HCT116 (cell line): ENCODE data around the gene SULT2B1.

Experiments used
- CEBPB ChIP-seq: IDR thresholded peaks from 2 replicates; pipeline ENCODE4 v1.6.1; 2012; ENCODE audit warnings: low read depth
- CTCF ChIP-seq, 3 experiments: fragments of 200-600 bp in 1 of 3; sonication (generic) in 1 of 3; IDR thresholded peaks in 2 of 3; conservative IDR thresholded peaks in 1 of 3; 2 replicates each; pipeline ENCODE4 v1.5.1; 2012 to 2017; ENCODE audit warnings: low read depth in 2 of 3, low read length in 2 of 3, antibody characterized with exemption in 1 of 3, borderline replicate concordance in 1 of 3, control low read depth in 1 of 3, mild to moderate bottlenecking in 1 of 3, mixed read lengths in 1 of 3, mixed run types in 1 of 3, moderate library complexity in 1 of 3; ENCODE audit not compliant: insufficient read depth in 1 of 3
- EZH2 ChIP-seq: fragments of 200-600 bp; sonication (generic); IDR thresholded peaks from 2 replicates; pipeline ENCODE4 v1.6.1; 2017; ENCODE audit warnings: antibody characterized with exemption, mixed run types
- EZH2phosphoT487 ChIP-seq: fragments of 200-600 bp; IDR thresholded peaks from 2 replicates; pipeline ENCODE4 v1.6.1; 2018; ENCODE audit warnings: antibody characterized with exemption, borderline replicate concordance
- FOSL1 ChIP-seq: IDR thresholded peaks from 2 replicates; pipeline ENCODE4 v1.6.1; 2012; ENCODE audit warnings: low read depth
- POLR2A ChIP-seq: IDR thresholded peaks from 2 replicates; pipeline ENCODE4 v1.7.0; 2011; ENCODE audit warnings: borderline replicate concordance; ENCODE audit not compliant: insufficient read depth, insufficient read length; ENCODE audit errors: extremely low read depth
- POLR2AphosphoS5 ChIP-seq: IDR thresholded peaks from 2 replicates; pipeline ENCODE4 v1.6.1; 2011; ENCODE audit warnings: mild to moderate bottlenecking, low read depth, low read length, moderate library complexity
- RAD21 ChIP-seq: IDR thresholded peaks from 2 replicates; pipeline ENCODE4 v1.6.1; 2012; ENCODE audit warnings: low read depth, mild to moderate bottlenecking
- SRF ChIP-seq: IDR thresholded peaks from 2 replicates; pipeline ENCODE4 v1.6.1; 2012; ENCODE audit warnings: low read depth
- TCF7L2 ChIP-seq: IDR thresholded peaks from 2 replicates; pipeline ENCODE4 v1.7.0; 2011; ENCODE audit warnings: borderline replicate concordance, inconsistent platforms; ENCODE audit not compliant: insufficient read depth, insufficient read length; ENCODE audit errors: extremely low read depth
- ZNF274 ChIP-seq: fragments of 200-500 bp; sonication (Bioruptor generic); IDR thresholded peaks from 2 replicates; pipeline ENCODE4 v1.6.1; 2014; ENCODE audit warnings: mild to moderate bottlenecking, low read depth, low read length, inconsistent platforms
- TF ChIP-seq, protein P1 (sequence below): IDR thresholded peaks from 2 replicates; pipeline ENCODE4 v1.6.1; 2012
- TF ChIP-seq, protein P2 (sequence below): IDR thresholded peaks from 2 replicates; pipeline ENCODE4 v1.6.1; 2011; ENCODE audit warnings: mild to moderate bottlenecking, low read length, moderate library complexity; ENCODE audit not compliant: insufficient replicate concordance; ENCODE audit errors: extremely low read depth
- TF ChIP-seq, protein P3 (sequence below): IDR thresholded peaks from 2 replicates; pipeline ENCODE4 v1.6.1; 2012; ENCODE audit warnings: low read depth

DNA sequence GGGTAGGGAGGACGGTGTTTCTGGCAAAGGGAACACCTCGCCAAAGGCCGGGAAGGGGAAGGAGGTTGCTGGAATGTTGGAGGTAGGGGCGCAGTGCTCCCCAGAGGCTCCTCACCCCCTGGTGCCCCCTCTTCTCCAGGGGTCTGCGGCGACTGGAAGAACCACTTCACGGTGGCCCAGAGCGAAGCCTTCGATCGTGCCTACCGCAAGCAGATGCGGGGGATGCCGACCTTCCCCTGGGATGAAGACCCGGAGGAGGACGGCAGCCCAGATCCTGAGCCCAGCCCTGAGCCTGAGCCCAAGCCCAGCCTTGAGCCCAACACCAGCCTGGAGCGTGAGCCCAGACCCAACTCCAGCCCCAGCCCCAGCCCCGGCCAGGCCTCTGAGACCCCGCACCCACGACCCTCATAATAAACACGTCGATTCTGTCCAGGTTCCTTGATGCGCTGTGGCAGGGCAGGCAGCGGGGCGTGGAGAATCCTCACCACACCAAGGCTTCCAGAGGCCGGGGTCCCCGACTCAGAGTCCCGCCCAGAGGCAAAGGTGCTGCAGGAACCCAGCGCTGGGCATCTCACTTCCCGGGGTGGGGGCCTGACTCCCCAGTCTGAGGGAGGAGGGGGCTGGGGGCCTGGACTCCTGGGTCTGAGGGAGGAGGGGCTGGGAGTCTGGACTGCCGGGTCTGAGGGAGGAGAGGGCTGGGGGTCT is 47.2 kb downstream of the SULT2B1 start:
- no peak for TF ChIP-seq EZH2
- no peak for TF ChIP-seq FOSL1
- TF ChIP-seq CTCF (IDR thresholded peaks at IDR 0.05 in 2 of 3, conservative IDR thresholded peaks at IDR 0.05 in 1 of 3; ENCODE audit: borderline replicate concordance in 1 of 3, insufficient read depth in 1 of 3, low read depth in 2 of 3, low read length in 2 of 3): no peak
- TF ChIP-seq, protein P1, sequence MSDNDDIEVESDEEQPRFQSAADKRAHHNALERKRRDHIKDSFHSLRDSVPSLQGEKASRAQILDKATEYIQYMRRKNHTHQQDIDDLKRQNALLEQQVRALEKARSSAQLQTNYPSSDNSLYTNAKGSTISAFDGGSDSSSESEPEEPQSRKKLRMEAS: no peak
- TF ChIP-seq, protein P2, sequence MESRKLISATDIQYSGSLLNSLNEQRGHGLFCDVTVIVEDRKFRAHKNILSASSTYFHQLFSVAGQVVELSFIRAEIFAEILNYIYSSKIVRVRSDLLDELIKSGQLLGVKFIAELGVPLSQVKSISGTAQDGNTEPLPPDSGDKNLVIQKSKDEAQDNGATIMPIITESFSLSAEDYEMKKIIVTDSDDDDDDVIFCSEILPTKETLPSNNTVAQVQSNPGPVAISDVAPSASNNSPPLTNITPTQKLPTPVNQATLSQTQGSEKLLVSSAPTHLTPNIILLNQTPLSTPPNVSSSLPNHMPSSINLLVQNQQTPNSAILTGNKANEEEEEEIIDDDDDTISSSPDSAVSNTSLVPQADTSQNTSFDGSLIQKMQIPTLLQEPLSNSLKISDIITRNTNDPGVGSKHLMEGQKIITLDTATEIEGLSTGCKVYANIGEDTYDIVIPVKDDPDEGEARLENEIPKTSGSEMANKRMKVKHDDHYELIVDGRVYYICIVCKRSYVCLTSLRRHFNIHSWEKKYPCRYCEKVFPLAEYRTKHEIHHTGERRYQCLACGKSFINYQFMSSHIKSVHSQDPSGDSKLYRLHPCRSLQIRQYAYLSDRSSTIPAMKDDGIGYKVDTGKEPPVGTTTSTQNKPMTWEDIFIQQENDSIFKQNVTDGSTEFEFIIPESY: no peak
- no peak for TF ChIP-seq CEBPB
- no peak for TF ChIP-seq RAD21
- TF ChIP-seq SRF: no peak
- no peak for TF ChIP-seq POLR2A
- TF ChIP-seq EZH2phosphoT487: no peak
- no peak for TF ChIP-seq TCF7L2
- TF ChIP-seq POLR2AphosphoS5: no peak
- TF ChIP-seq, protein P3, sequence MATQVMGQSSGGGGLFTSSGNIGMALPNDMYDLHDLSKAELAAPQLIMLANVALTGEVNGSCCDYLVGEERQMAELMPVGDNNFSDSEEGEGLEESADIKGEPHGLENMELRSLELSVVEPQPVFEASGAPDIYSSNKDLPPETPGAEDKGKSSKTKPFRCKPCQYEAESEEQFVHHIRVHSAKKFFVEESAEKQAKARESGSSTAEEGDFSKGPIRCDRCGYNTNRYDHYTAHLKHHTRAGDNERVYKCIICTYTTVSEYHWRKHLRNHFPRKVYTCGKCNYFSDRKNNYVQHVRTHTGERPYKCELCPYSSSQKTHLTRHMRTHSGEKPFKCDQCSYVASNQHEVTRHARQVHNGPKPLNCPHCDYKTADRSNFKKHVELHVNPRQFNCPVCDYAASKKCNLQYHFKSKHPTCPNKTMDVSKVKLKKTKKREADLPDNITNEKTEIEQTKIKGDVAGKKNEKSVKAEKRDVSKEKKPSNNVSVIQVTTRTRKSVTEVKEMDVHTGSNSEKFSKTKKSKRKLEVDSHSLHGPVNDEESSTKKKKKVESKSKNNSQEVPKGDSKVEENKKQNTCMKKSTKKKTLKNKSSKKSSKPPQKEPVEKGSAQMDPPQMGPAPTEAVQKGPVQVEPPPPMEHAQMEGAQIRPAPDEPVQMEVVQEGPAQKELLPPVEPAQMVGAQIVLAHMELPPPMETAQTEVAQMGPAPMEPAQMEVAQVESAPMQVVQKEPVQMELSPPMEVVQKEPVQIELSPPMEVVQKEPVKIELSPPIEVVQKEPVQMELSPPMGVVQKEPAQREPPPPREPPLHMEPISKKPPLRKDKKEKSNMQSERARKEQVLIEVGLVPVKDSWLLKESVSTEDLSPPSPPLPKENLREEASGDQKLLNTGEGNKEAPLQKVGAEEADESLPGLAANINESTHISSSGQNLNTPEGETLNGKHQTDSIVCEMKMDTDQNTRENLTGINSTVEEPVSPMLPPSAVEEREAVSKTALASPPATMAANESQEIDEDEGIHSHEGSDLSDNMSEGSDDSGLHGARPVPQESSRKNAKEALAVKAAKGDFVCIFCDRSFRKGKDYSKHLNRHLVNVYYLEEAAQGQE: no peak
- TF ChIP-seq ZNF274: no peak
